Right lobe of liver (tissue), 4 donors: Measurements from ENCODE around the gene OPTC.

Experiments used
- POLR2A ChIP-seq: fragments of 450-650 bp; IDR thresholded peaks from one replicate; pipeline ENCODE4 v1.6.1; 2017; ENCODE audit warnings: antibody characterized with exemption, mild to moderate bottlenecking
- TF ChIP-seq, protein P1 (sequence below), 4 donors: fragments of 200-600 bp in 3 of 4; fragments of 450-650 bp in 1 of 4; IDR thresholded peaks; one replicate each; pipeline versions ENCODE4 v1.5.1 to v1.8.0; 2016 to 2022; ENCODE audit warnings: antibody characterized with exemption in 4 of 4, mild to moderate bottlenecking in 2 of 4
- donor health status: DM: no; HTN: no; CAD: no.
- donor health status: DM: no; HTN: no; CAD: no.
- donor health status: DM: no; HTN: yes; CAD: no.

GRCh38 chr1:203550846-203551245, 56.9 kb downstream of the OPTC start:
- no peak for TF ChIP-seq POLR2A
- TF ChIP-seq, protein P1, sequence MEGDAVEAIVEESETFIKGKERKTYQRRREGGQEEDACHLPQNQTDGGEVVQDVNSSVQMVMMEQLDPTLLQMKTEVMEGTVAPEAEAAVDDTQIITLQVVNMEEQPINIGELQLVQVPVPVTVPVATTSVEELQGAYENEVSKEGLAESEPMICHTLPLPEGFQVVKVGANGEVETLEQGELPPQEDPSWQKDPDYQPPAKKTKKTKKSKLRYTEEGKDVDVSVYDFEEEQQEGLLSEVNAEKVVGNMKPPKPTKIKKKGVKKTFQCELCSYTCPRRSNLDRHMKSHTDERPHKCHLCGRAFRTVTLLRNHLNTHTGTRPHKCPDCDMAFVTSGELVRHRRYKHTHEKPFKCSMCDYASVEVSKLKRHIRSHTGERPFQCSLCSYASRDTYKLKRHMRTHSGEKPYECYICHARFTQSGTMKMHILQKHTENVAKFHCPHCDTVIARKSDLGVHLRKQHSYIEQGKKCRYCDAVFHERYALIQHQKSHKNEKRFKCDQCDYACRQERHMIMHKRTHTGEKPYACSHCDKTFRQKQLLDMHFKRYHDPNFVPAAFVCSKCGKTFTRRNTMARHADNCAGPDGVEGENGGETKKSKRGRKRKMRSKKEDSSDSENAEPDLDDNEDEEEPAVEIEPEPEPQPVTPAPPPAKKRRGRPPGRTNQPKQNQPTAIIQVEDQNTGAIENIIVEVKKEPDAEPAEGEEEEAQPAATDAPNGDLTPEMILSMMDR (IDR thresholded peaks at IDR 0.05), result no peak
